CMK (cell line): ENCODE results near the gene TREM1.
"Not testable (repeated sequence)": the region's sequence is repeated elsewhere in the genome, so short reads cannot be mapped to it uniquely, and the experiment has no call there.

Source experiments
- DNase-seq: peaks from one replicate; pipeline ENCODE4 v3.0.0-alpha.2; 2010; ENCODE audit warnings: low read depth

TREM1 gene

GRCh38 chr6:41257369-41258195 is 28.9 kb downstream of the TREM1 start:
- DNase-seq, result no peak

GRCh38 chr6:41256383-41256782 is 30.1 kb downstream of the TREM1 start:
- DNase-seq, result no peak

GRCh38 chr6:41255638-41256246 is 30.7 kb downstream of the TREM1 start:
- DNase-seq, result no peak

- no peak for DNase-seq
Observed at GRCh38 chr6:41255110-41255509, 31.4 kb downstream of the TREM1 start.

- DNase-seq, result no peak
Observed at GRCh38 chr6:41252401-41253169, 33.9 kb downstream of the TREM1 start.

GRCh38 chr6:41247882-41248705 is 38.4 kb downstream of the TREM1 start:
- no peak for DNase-seq

- DNase-seq, result no peak
Observed at GRCh38 chr6:41247288-41247865, 39.1 kb downstream of the TREM1 start.

- DNase-seq, result not testable (repeated sequence)
Observed at GRCh38 chr6:41246529-41246928, 40.0 kb downstream of the TREM1 start.

GRCh38 chr6:41239467-41240159 is 46.9 kb downstream of the TREM1 start:
- DNase-seq, result no peak

GRCh38 chr6:41237128-41237527 is 49.4 kb downstream of the TREM1 start:
- no peak for DNase-seq

- no peak for DNase-seq
Observed at GRCh38 chr6:41236276-41236675, 50.2 kb downstream of the TREM1 start.

GRCh38 chr6:41232667-41233066 is 53.8 kb downstream of the TREM1 start:
- DNase-seq, result no peak

GRCh38 chr6:41231246-41231645 is 55.2 kb downstream of the TREM1 start:
- no peak for DNase-seq

- DNase-seq, result no peak
Observed at GRCh38 chr6:41229721-41230120, 56.8 kb downstream of the TREM1 start.

- DNase-seq, result no peak
Observed at GRCh38 chr6:41228616-41229015, 57.9 kb downstream of the TREM1 start.

GRCh38 chr6:41228096-41228495 is 58.4 kb downstream of the TREM1 start, which contains the start of gene TREML4:
Gene TREML4 (plus strand): TSS chr6:41228349. CDS start chr6:41228428, 79 bp downstream.
- DNase-seq, result no peak

GRCh38 chr6:41226752-41227151 is 59.7 kb downstream of the TREM1 start:
- no peak for DNase-seq

GRCh38 chr6:41224800-41225199 is 61.7 kb downstream of the TREM1 start:
- DNase-seq, result no peak
